ENCODE data around the gene ARL5C.

Gene ARL5C

GRCh38 chr17:39165178-39165840 lies 652 bp downstream of the ARL5C start:
- DNase-seq: no peak

GRCh38 chr17:39164675-39165143 lies 1.3 kb downstream of the ARL5C start:
- peak; percentile 76 for DNase-seq

GRCh38 chr17:39161962-39162361 lies 4.0 kb downstream of the ARL5C start:
- no peak for DNase-seq

- DNase-seq: no peak
Measured at GRCh38 chr17:39158623-39159022, 7.3 kb downstream of the ARL5C start.

- no peak for DNase-seq
Measured at GRCh38 chr17:39156491-39156890, 9.5 kb downstream of the ARL5C start.

GRCh38 chr17:39155654-39156053 lies 10.3 kb downstream of the ARL5C start:
- no peak for DNase-seq

- DNase-seq: peak; percentile 91
Measured at GRCh38 chr17:39153599-39154051, 12.3 kb downstream of the ARL5C start.

- DNase-seq: peak; percentile 23
Measured at GRCh38 chr17:39151943-39152818, 13.8 kb downstream of the ARL5C start.

GRCh38 chr17:39151150-39151942 lies 14.6 kb downstream of the ARL5C start, which contains the start of gene PLXDC1:
Gene PLXDC1, minus strand, starts transcription at chr17:39151637. Its CDS starts 200 bp downstream, at chr17:39151437.
- DNase-seq: no peak

GRCh38 chr17:39150795-39151149 lies 15.2 kb downstream of the ARL5C start:
- no peak for DNase-seq

- no peak for DNase-seq
Measured at GRCh38 chr17:39150104-39150634, 15.8 kb downstream of the ARL5C start.

GRCh38 chr17:39147221-39148185 lies 18.5 kb downstream of the ARL5C start:
- DNase-seq: no peak

- no peak for DNase-seq
Measured at GRCh38 chr17:39146273-39146672, 19.7 kb downstream of the ARL5C start.

GRCh38 chr17:39145143-39145542 lies 20.8 kb downstream of the ARL5C start:
- DNase-seq: no peak

GRCh38 chr17:39144416-39144840 lies 21.5 kb downstream of the ARL5C start:
- DNase-seq: no peak

GRCh38 chr17:39143552-39144093 lies 22.3 kb downstream of the ARL5C start:
- no peak for DNase-seq

- no peak for DNase-seq
Measured at GRCh38 chr17:39141915-39142664, 23.9 kb downstream of the ARL5C start.

GRCh38 chr17:39141294-39141693 lies 24.7 kb downstream of the ARL5C start:
- no peak for DNase-seq

- DNase-seq: no peak
Measured at GRCh38 chr17:39139561-39139960, 26.4 kb downstream of the ARL5C start.

- DNase-seq: no peak
Measured at GRCh38 chr17:39139161-39139511, 26.8 kb downstream of the ARL5C start.
